Keratinocyte (primary cell): ENCODE data around the gene TMEM100.

Experiments used
- CTCF ChIP-seq, 3 experiments: IDR thresholded peaks in 1 of 3; conservative IDR thresholded peaks in 1 of 3; optimal IDR thresholded peaks in 1 of 3; 2 replicates in 2 of 3; 3 replicates in 1 of 3; pipeline versions ENCODE3 to v1.5.1; 2011; ENCODE audit warnings: low read length in 3 of 3, mild to moderate bottlenecking in 3 of 3, moderate library complexity in 2 of 3, control low read depth in 1 of 3, inconsistent platforms in 1 of 3; ENCODE audit not compliant: insufficient read depth in 2 of 3; ENCODE audit errors: extremely low read depth in 1 of 3
- EZH2 ChIP-seq: IDR thresholded peaks from one replicate; pipeline ENCODE4 v1.6.1; 2012; ENCODE audit warnings: inconsistent platforms, mild to moderate bottlenecking, low read length, moderate library complexity

- no peak for TF ChIP-seq CTCF (optimal IDR thresholded peaks at IDR 0.05 in 1 of 3, IDR thresholded peaks at IDR 0.05 in 1 of 3, conservative IDR thresholded peaks at IDR 0.05 in 1 of 3; ENCODE audit: extremely low read depth in 1 of 3, insufficient read depth in 2 of 3, low read length in 3 of 3)
- TF ChIP-seq EZH2 = no peak
Observed at GRCh38 chr17:55730380-55730779, 7.7 kb upstream of the TMEM100 start.
